Keratinocyte (primary cell): Measurements from ENCODE around the gene WNT7B.
A peak's percentile ranks its signal among the peaks of the same experiment; 100 is the strongest.

Experiments used
- EZH2 ChIP-seq: IDR thresholded peaks from one replicate; pipeline ENCODE4 v1.6.1; 2012; ENCODE audit warnings: inconsistent platforms, mild to moderate bottlenecking, low read length, moderate library complexity
- TF ChIP-seq, protein P1 (sequence below), 3 experiments: IDR thresholded peaks in 1 of 3; conservative IDR thresholded peaks in 1 of 3; optimal IDR thresholded peaks in 1 of 3; 2 replicates in 2 of 3; 3 replicates in 1 of 3; pipeline versions ENCODE3 to v1.5.1; 2011; ENCODE audit warnings: low read length in 3 of 3, mild to moderate bottlenecking in 3 of 3, moderate library complexity in 2 of 3, control low read depth in 1 of 3, inconsistent platforms in 1 of 3; ENCODE audit not compliant: insufficient read depth in 2 of 3; ENCODE audit errors: extremely low read depth in 1 of 3

DNA sequence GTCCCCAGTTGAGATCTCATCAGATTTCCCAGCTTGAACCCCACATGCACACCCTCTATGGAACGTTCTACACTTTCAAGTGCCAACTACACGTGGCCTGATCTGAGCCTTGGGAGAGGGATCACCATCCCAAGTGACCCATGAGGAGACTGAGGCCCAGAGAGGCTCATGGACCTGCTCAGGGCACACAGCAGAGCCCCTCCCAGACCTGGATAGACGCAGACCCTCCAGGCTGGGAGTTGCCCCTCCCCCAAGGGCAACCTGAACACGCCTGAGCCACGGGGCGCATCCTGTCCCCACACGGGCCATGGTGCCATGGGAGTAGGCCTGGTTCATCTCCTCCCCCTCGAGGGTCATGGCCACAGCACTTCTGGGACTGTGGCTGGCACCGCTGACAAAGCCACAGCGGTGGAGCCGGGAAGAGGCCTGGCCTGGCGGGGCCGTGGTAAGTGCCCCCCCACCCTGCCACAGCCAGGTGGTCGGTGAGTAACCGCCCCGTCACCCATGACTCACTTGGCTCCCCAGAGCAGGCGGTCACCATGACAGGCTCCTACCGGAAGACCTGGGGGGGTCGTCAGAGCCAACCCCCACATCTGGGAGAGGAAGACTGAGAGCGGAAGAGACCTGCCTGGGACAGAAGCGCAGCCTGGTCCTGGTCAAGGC, 8.1 kb downstream of the WNT7B start:
- TF ChIP-seq EZH2 = no peak
- TF ChIP-seq, protein P1, sequence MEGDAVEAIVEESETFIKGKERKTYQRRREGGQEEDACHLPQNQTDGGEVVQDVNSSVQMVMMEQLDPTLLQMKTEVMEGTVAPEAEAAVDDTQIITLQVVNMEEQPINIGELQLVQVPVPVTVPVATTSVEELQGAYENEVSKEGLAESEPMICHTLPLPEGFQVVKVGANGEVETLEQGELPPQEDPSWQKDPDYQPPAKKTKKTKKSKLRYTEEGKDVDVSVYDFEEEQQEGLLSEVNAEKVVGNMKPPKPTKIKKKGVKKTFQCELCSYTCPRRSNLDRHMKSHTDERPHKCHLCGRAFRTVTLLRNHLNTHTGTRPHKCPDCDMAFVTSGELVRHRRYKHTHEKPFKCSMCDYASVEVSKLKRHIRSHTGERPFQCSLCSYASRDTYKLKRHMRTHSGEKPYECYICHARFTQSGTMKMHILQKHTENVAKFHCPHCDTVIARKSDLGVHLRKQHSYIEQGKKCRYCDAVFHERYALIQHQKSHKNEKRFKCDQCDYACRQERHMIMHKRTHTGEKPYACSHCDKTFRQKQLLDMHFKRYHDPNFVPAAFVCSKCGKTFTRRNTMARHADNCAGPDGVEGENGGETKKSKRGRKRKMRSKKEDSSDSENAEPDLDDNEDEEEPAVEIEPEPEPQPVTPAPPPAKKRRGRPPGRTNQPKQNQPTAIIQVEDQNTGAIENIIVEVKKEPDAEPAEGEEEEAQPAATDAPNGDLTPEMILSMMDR (optimal IDR thresholded peaks at IDR 0.05 in 1 of 3, IDR thresholded peaks at IDR 0.05 in 1 of 3, conservative IDR thresholded peaks at IDR 0.05 in 1 of 3; ENCODE audit: extremely low read depth in 1 of 3, insufficient read depth in 2 of 3, low read length in 3 of 3) = peak in 1 of 3 experiments; percentile 2
